Measurements from ENCODE around the gene WNT9B.

The WNT9B gene

GRCh38 chr17:46817901-46818209 lies 33.5 kb upstream of the WNT9B start:
- Histone ChIP-seq H3K9ac (ENCODE audit: low read depth, low read length, poor library complexity, severe bottlenecking) (no peak overlapping the region), H3K4me1 (ENCODE audit: insufficient read depth, low read length, poor library complexity, severe bottlenecking) (no peaks in the 10 kb centered on the region), H2AFZ (ENCODE audit: low read length) (no peak overlapping the region), H3K9me2 (replicated peaks; ENCODE audit: low read depth, low read length) (no peaks in the 10 kb centered on the region), H3K36me3 (ENCODE audit: insufficient read depth, low read length) (no peaks in the 10 kb centered on the region), H3K27me3 (ENCODE audit: insufficient read depth, low read length, poor library complexity, severe bottlenecking) (no peaks in the 10 kb centered on the region), H3K4me3 (ENCODE audit: low read length, poor library complexity, severe bottlenecking) (no peak overlapping the region), H4K20me1 (ENCODE audit: insufficient read depth, low read length, poor library complexity, severe bottlenecking) (no peaks in the 10 kb centered on the region), H3F3A (ENCODE audit: low read depth) (no peaks in the 10 kb centered on the region), H3K4me2 (ENCODE audit: low read depth, low read length, poor library complexity, severe bottlenecking) (no peak overlapping the region), H3K79me2 (ENCODE audit: insufficient read depth, low read length) (no peaks in the 10 kb centered on the region), H3K9me3 (ENCODE audit: insufficient read depth, low read depth, low read length) (no peaks in the 10 kb centered on the region)
- no peak for TF ChIP-seq EZH2phosphoT487 (IDR thresholded peaks at IDR 0.05; ENCODE audit: borderline replicate concordance)
- TF ChIP-seq, protein P1, sequence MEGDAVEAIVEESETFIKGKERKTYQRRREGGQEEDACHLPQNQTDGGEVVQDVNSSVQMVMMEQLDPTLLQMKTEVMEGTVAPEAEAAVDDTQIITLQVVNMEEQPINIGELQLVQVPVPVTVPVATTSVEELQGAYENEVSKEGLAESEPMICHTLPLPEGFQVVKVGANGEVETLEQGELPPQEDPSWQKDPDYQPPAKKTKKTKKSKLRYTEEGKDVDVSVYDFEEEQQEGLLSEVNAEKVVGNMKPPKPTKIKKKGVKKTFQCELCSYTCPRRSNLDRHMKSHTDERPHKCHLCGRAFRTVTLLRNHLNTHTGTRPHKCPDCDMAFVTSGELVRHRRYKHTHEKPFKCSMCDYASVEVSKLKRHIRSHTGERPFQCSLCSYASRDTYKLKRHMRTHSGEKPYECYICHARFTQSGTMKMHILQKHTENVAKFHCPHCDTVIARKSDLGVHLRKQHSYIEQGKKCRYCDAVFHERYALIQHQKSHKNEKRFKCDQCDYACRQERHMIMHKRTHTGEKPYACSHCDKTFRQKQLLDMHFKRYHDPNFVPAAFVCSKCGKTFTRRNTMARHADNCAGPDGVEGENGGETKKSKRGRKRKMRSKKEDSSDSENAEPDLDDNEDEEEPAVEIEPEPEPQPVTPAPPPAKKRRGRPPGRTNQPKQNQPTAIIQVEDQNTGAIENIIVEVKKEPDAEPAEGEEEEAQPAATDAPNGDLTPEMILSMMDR (conservative IDR thresholded peaks at IDR 0.05; ENCODE audit: low read length) = no peak

GRCh38 chr17:46818316-46818928 lies 33.0 kb upstream of the WNT9B start, which contains the start of gene WNT3:
Gene WNT3 (minus strand): TSS chr17:46818692. CDS start chr17:46818597, 95 bp downstream.
- H3K4me3 ChIP-seq (ENCODE audit: low read length, poor library complexity, severe bottlenecking) = no peak within 1 kb of the TSS
- no peaks in the 10 kb centered on the region for H3K27me3 ChIP-seq (ENCODE audit: insufficient read depth, low read length, poor library complexity, severe bottlenecking)

GRCh38 chr17:46818929-46819859 lies 32.2 kb upstream of the WNT9B start:
- no peaks in the 10 kb centered on the region for H3F3A ChIP-seq (ENCODE audit: low read depth)
- H3K9ac ChIP-seq (ENCODE audit: low read depth, low read length, poor library complexity, severe bottlenecking) = no peak overlapping the region
- no peak overlapping the region for H3K4me3 ChIP-seq (ENCODE audit: low read length, poor library complexity, severe bottlenecking)
- no peak overlapping the region for H3K4me2 ChIP-seq (ENCODE audit: low read depth, low read length, poor library complexity, severe bottlenecking)
- no peak overlapping the region for H2AFZ ChIP-seq (ENCODE audit: low read length)
- H4K20me1 ChIP-seq (ENCODE audit: insufficient read depth, low read length, poor library complexity, severe bottlenecking) = no peaks in the 10 kb centered on the region
- H3K79me2 ChIP-seq (ENCODE audit: insufficient read depth, low read length) = no peaks in the 10 kb centered on the region
- H3K4me1 ChIP-seq (ENCODE audit: insufficient read depth, low read length, poor library complexity, severe bottlenecking) = no peaks in the 10 kb centered on the region
- no peaks in the 10 kb centered on the region for H3K36me3 ChIP-seq (ENCODE audit: insufficient read depth, low read length)
- H3K9me2 ChIP-seq (replicated peaks; ENCODE audit: low read depth, low read length) = no peaks in the 10 kb centered on the region
- H3K9me3 ChIP-seq (ENCODE audit: insufficient read depth, low read depth, low read length) = no peaks in the 10 kb centered on the region
- TF ChIP-seq EZH2phosphoT487 (IDR thresholded peaks at IDR 0.05; ENCODE audit: borderline replicate concordance) = no peak
- TF ChIP-seq, protein P1 (conservative IDR thresholded peaks at IDR 0.05; ENCODE audit: low read length) = no peak
- no peaks in the 10 kb centered on the region for H3K27me3 ChIP-seq (ENCODE audit: insufficient read depth, low read length, poor library complexity, severe bottlenecking)

More at GRCh38 chr17:46818316-46818928, 33.0 kb upstream of the WNT9B start, which contains the start of gene WNT3:
- Histone ChIP-seq H3F3A (ENCODE audit: low read depth) (no peaks in the 10 kb centered on the region), H3K9ac (ENCODE audit: low read depth, low read length, poor library complexity, severe bottlenecking) (no peak within 1 kb of the TSS), H2AFZ (ENCODE audit: low read length) (no peak within 1 kb of the TSS), H3K4me1 (ENCODE audit: insufficient read depth, low read length, poor library complexity, severe bottlenecking) (no peaks in the 10 kb centered on the region), H4K20me1 (ENCODE audit: insufficient read depth, low read length, poor library complexity, severe bottlenecking) (no peaks in the 10 kb centered on the region), H3K36me3 (ENCODE audit: insufficient read depth, low read length) (no peaks in the 10 kb centered on the region), H3K9me2 (replicated peaks; ENCODE audit: low read depth, low read length) (no peaks in the 10 kb centered on the region), H3K9me3 (ENCODE audit: insufficient read depth, low read depth, low read length) (no peaks in the 10 kb centered on the region), H3K79me2 (ENCODE audit: insufficient read depth, low read length) (no peaks in the 10 kb centered on the region), H3K4me2 (ENCODE audit: low read depth, low read length, poor library complexity, severe bottlenecking) (no peak within 1 kb of the TSS)
- no peak for TF ChIP-seq EZH2phosphoT487 (IDR thresholded peaks at IDR 0.05; ENCODE audit: borderline replicate concordance)
- TF ChIP-seq, protein P1 (conservative IDR thresholded peaks at IDR 0.05; ENCODE audit: low read length) = no peak
